Activated T-helper 9 cell treated with anti-CD3 and anti-CD28 coated beads, Interleukin-2, amount 50 U/mL, for 16 hours (primary cell): ENCODE measurements around the gene IQSEC3.

ENCODE experiments used
- DNase-seq: peaks from one replicate; pipeline ENCODE4 v3.0.0-alpha.2; 2020; ENCODE audit warnings: low read depth

IQSEC3 gene

DNA sequence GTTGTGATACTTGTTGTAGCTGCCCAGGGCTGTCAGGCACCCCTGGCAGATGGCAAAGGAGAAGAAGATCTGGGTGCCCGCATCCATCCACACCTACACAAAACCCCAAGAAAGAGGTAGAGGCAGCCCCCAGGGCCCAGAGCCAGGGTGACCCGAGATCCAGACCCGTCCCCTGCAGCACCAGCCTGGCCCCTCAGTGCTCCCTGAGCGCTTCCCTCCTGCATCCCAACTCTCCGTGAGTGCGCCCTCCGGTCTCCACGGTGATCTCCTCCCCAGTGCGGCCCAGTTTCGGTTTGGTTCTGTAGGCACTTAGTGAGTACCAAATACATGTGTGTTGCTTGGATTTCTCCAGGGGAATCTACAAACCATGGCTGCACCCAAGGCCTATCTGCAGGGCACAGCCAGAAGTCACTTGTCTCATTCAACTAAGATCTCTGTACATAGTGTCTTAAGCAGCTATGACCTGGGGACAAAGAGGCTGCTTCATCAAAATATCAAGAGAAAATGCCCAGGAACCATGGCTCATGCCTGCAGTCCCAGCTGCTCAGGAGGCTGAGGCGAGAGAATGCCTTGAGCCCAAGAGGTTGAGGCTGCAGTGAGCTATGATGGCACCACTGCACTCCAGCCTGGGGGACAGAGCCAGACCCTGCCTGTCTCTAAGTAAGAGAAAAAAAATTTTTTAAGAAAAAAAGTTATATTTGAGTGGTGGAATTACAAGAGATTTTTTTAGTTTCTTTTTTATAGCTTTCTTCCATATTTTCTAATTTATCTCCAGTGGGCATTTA is 131.5 kb downstream of the IQSEC3 start:
- no peak for DNase-seq

DNA sequence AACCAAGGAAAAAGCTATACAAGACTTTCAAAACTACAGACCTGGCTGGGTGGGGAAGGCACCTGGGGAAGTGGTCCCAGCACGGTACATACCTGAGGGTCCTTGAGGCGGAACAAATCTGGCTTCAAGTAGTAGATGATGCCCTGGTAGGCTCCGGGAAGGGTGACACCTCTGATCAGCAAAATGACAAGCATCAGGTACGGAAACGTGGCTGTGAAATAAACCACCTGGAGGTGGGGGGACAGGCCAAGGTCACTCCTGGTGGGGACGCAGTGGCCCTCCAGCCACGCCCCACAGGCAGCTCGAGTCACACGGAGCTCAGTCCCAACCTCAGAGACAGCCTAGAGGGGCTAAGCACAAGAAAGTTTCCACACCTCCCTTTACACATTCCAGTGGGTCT is 132.1 kb downstream of the IQSEC3 start:
- DNase-seq, result no peak

DNA sequence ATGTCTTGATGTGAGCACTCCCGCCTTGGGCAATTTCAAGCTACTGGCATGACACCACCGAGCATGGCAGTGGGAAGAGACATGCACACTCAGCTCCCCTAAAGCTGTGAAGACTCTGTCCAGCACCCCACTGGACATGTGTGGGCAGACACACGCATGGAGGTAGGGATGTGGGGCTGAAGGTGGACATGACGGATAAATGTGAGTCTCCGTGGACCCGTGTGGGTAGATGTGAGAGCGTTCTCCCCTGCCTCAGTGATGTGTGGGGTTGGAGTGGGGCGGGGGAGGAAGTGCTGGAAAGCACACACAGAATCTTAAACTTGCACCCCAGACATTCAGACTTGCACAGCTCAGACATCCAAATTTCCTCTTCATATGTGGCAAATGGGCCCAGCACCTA is 134.8 kb downstream of the IQSEC3 start:
- no peak for DNase-seq

DNA sequence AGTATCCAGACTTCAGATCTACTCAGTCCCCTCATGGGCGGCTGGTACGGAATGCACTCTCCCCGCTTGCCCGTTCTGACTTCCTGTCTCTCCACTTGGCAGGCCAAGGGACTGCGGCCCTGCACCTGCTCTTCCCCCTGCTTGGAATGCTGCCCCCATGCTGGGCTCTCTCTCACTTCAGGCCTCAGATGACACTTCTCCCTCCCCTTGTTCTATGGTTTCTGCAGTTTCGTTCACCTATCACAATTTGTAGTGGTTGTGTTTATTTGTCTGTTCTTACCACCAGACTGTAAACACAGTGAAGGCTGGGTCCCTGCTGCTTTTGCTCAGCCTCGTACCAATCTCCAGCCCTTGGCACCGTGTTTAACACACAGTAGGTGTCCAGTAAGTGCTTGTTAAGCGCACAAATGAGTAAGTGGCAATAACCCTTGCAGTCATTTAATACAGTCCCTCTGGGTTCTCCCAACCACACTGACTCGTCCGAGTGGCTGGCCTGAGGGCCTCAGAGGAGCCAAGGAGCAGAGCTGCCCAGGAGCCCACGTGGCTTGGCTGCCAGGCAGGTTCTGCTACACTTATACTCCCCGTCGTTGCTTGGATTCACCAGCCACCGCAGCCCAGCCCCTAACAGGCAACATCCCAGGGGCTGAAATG is 135.6 kb downstream of the IQSEC3 start:
- no peak for DNase-seq

DNA sequence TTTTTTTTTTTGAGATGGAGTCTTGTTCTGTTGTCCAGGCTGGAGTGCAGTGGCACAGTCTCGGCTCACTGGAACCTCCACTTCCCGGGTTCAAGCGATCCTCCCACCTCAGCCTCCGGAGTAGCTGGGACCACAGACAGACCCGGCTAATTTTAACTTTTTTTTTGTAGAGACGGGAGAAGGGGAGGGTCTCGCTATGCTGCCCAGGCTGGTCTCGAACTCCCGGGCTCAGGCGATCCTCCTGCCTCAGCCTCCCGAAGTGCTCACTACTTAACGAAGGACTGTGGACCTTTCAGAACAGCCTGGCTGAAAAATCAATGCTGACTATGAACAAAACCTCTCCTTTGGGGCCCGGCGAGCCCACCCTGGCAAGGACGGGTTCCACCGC is 136.5 kb downstream of the IQSEC3 start:
- no peak for DNase-seq

DNA sequence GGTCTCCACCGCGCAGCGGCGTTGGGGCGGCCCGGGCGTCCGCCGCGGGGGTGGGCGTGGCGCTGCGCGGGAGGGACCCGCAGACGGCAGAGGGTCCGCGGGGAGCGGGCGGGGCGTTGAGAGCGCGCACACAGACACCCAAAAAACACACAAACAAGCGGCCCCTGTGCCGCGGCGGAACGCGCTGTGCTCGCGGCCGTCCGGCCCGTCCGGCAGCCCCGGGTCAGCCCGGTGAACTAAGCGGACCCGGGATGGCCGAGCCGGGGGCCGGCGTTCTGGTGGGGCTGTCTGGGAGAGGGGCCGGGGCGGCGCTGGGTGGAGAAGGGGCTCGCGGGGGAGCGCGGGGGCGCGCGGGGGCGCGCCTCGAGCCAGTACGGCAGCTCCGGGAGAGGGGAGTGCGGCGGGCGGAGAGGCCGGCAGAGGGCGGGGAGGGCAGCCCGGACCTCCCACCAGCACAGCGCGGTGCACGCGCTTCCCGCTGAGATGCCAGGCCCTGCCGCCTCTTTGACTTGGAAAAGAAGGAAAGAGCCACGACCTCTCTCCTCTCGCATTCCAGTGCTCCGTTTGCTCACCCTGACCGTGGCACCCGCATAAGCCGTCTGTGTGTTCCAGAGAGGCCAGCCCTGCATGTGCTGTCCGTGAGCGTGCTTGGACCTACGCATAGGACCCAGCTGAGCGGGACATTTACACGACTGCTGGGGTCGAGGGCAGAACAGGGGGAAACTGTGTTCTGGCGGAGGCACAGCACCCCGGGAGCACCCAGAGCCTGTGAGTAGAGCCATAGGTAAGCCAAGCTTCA is 137.1 kb downstream of the IQSEC3 start:
- no peak for DNase-seq

DNA sequence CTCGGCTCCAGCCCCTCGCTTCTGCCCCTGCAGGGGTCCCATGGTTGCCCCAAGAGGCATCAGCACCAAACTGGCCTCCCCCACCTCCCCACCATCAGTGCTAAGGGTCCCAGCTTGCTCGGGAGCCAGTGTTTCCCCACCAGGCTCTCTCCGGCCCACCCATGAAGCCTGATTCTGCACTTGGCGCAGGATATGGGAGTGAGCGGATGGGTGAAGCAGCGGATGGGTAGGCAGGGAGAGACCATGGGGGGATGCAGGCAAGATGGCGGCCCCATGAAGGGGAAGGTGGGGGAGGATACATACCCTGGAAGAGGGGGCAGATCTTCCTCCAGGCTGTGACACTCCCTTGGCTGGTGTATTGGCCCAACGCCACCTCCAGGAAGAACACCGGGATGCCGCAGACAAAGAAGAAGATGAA is 137.7 kb downstream of the IQSEC3 start:
- DNase-seq, result no peak

DNA sequence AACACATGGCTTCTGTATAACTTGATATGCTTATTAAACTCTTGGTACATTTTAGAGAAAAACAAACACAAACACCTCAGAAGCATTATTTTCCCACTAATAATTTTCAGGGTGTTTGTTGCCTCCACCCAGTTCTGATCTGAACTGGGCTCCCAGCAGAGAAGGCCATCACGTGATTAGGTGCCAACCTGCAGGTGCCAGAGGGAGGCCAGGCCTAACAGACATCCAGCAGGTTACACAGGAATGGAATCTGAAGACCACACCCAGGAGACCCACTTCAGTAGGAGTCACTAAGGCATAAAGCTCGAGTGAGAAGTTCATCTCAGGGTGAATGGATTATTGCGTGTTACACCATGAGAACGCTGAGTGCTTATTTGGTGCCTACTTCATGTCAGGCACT is 138.5 kb downstream of the IQSEC3 start:
- DNase-seq, result no peak

DNA sequence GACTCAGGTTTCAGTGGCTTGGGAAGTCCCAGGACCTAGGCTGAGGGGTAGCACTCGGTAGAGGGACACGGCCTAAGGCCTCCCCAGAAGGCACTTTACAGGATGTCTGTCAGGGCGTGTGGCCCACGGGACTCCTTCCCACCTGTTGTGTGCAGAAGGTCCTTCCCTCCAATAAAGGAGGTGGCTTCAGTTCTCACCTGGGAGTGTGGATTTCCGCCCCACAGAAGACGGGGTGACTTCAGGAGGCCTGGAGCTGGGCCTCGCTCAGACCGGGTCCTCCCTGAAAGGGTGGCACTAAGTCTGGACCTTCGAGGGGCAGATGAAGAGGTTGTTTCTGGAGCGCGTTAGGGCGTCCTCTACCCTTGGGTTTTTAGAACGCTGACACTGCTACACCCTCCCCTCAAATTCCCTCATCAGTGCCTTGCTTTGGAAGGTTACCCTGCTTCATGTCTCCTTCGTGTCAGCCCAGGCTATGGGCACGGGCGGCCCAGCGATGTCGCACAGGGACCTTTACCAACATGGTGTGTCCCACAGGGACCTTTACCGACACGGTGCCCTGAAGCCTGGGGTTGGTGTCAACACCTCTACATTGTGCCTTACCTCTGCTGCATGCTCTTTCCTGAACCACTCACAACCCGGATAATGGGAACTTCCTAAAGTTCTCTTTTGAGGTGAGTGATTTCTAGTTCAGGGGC is 140.3 kb downstream of the IQSEC3 start:
- DNase-seq, result no peak

DNA sequence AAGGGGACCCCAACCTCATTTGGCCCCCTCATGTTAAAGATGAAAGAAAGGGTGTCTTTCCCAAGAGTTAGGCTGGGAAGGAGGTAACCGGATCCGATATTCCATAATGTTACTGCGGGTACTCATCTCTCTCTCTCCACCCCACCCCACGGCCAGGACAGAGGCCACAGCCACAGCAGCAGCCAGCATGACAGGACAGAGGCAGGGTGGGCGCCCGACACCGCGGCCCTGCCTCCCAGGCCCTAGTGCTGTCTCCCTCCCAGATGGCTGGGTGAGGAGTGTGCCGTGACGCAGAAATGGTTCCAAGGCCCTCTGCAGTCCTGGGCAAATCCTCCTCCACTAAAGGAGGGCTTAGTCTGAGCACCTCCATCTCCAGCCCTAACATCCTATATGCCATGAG is 141.2 kb downstream of the IQSEC3 start:
- no peak for DNase-seq

DNA sequence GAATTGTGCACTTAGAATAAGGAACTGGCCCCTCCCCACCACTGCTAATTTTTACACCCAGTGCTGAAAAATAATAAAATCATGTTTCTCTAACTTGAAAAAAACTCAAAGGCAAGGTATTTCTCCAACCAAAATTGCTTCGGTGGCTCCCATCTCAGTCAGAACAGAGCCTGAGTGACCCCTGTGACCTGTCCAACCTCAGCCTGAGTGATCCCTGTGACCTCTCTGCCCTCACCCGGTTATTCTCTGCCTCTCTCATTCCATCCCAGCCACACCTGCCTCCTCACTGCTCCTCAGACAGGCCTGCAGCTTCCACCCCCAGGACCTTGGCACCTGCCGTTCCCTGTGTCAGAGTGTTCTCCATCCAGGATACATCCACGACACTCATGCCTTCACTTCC is 142.2 kb downstream of the IQSEC3 start:
- DNase-seq, result no peak

DNA sequence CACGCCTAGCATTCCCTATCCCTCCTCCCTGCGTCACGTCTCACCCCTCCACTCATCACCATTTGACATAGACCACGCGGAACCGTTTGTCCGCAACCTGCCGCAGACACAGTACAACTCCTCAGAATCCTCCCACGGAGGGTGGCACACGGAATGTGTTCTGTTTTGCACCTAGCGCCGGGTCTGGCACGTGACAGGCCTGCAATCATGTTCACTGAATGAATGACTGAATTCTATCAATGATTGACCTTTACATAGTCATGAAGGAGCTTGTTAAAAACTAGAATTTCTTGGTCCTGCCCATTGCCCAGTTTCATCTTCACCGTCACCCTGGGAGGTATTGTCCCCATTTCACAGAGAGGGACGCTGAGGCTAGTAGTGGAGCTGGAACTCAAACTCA is 142.7 kb downstream of the IQSEC3 start:
- no peak for DNase-seq

DNA sequence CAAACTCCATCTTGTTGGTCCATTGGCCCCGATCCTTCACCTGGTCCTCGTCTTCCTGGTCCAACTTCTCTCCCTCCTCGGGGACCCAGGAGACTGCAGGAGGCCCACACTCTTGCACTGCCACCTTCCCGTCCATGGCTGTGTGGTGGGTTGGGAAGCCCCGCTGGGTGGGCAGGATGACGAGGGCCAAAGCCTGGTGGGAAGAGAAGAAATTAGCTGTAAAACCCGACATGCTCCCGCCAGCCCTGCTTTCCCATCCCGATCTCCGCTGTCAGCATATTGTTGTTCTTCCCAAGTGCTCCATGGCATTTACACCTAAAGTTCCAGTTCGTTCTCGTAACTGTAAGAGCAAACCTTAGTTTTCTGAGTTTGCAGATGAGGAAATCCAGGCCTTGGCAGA is 143.3 kb downstream of the IQSEC3 start:
- no peak for DNase-seq

DNA sequence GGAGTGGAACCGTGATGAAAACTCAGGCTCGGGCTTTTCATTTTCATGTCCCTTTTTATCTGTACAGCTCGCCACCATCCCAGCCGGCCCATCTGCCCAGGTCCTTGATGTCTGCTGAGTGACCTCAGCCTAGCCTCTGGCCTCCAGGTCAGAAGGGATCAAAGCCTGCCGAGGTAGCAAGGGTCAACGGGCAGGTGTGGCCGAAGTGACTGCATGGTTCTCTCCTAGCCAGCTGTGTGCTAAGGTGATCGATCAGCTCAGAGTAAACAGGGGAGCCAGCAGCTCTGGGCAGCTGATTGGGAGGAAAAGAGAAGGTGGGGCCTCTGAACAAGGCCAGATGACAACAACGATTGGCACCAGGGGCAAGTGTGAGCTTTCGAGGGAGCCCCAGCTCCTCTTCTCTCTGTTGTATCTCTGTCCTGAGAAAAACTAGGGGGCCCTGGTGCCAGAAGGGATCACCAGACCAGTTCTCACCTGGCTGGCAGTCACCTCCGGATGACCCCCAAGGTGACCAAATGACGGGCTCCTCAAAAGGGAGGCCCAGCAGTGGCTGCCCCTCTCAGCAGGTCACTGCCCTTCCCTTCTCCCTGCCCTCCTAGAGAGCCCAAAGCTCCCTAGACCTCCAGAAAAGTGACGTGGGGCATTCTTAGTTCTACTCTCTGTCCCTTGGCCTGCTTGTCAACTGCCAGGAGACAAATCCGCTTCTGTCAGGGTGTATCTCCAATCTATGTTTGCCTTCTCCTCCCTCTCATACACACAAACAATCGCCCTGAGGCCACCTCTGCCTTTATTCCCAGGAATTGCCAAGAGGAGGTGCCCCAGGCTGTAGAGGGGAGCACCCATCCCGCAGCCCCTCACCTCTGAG is 143.9 kb downstream of the IQSEC3 start:
- DNase-seq, result no peak

DNA sequence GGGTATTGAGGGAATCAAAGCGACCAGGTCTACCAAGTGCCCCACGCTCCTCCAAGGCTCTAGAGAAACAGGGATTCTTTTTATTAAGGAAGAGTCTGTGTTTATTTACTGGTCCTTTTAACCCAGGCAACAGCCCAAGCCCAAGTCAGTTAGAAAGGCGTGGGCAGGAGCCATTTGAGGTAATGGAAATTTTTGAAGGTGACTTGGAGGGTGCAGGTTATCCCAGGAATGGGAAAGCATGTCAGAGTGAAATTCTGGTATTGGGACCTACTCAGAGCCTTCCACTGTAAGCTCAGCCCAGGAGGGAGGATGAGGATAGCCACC is 144.5 kb downstream of the IQSEC3 start:
- no peak for DNase-seq

DNA sequence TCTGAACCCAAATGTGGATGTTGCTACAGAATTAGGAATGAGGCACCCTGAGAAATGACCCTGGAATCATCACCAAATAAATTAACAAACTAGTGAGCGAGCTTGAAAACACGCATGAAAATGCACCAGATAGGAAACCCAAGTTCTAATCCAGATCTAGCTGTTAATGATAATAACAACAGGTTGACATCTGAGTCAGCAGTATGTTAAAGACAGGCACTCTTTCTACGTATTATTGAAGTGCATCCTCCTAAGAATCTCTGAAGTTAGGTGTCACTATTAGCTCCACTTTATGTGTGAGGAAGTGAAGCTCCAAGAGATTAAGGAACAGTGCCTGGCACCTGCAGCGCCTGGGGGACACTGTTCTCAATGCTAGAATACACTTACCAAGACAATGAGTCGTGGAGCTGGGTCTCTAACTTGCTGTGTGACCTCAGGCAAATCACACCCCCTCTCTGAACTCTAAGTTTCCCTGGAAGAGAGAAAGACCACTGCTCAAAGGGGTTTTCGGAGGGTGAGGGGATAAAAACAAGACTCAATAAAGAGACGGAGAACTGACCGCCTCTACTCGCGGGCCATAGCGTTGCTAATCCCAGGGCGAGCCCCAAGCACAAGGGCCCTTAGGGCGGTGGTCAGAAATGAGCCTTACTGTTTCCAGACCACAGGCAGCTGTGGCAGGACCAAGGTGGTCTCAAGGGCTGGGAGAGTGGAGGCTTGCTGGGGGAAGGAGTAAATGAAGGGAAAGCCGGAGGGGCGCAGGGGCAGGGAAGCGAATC is 145.3 kb downstream of the IQSEC3 start:
- no peak for DNase-seq

DNA sequence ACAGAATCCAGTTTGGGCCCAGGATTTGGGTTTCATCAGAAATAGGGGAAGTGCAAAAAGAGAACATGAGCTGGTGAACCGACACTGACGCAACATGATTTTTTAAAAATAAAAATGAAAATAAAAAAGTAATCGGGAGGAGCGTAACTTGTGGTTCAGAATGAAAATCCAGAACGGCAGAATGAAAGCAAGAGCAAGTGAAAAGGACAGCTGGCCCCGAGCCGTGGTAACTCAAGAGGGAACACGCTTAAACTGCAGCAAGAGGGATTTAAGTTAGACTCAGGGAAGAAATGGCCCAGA is 145.8 kb downstream of the IQSEC3 start:
- DNase-seq, result no peak

DNA sequence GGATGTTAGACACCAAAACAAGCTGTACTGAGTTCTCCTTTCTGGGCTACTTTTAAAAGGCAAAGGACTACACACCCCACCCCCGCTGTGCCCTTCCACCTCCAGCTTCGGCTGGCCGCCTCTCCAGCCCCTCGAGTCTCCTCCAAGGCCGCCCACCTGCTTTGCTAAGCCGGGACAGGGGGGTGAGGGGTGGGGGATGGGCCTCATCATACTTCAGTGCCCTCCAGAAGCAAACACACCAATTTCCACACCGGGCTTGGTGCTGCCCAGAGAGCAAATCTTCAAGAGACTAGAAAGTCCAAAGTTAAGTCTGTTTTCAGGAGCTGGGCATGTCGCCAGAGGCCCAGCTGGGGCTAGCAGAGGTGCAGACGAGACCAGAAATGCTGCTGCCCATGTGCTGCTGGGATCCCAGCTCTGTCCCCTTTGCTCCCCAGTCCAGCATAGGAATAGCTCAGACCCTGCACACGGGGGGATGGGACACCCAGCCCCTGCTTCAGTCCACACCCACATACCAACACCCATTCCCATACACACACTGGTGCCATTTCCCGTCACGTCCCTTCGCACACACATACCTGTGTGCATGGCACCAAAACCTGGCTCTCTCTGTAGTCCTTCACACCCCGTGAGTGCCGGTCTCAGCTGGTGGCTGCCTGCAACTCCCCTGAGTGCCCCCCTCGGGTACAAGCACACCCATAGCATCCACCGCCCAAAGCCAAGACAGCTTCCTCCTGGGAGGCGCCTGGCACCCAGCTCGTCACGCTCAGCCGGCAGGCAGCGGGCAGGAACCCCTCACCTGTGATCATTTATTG is 146.4 kb downstream of the IQSEC3 start:
- DNase-seq, result no peak

DNA sequence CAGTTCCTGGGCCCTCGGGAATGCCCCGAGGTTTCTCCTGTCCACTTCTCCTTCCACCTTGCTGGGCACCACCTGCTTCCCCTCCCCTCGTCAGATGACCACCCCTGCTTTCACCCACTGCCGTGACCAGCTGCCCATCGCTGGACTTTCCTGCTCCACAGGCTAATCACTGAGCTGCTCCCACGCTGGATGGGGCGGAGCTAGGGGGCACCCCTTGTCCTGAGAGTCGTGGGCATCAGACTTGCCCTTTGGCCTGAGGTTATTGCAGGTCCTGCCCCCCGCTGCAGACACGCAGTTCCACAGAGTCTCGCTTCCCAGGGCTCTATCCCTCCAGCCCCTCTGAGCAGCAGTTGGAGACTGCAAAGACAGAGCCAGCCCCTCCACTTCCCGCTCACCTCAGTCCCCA is 147.0 kb downstream of the IQSEC3 start:
- no peak for DNase-seq
